Dermis blood vessel endothelial cell (primary cell): ENCODE data around the gene XRCC1. TPM values are rescaled to one million over a fixed set of nuclear protein-coding genes. Genes with fewer than 3 reads are reported as not detected.
"Not testable (repeated sequence)": the region's sequence is repeated elsewhere in the genome, so short reads cannot be mapped to it uniquely, and the experiment has no call there.

Experiments
- DNase-seq: peaks from one replicate; pipeline ENCODE4 v3.0.0; 2010
- total RNA-seq: library from RNA; depleted of rRNA; stranded (reverse); fragments of >200 nt; gene quantifications from 2 replicates; pipeline ENCODE4 v1.2.3, GENCODE V29; 2014

XRCC1 gene
- total RNA-seq, 1 donor from 2014 or later: 16.8 TPM

GRCh38 chr19:43545981-43546380 lies 29.3 kb downstream of the XRCC1 start:
- no peak for DNase-seq

GRCh38 chr19:43545276-43545675 lies 30.1 kb downstream of the XRCC1 start:
- no peak for DNase-seq

GRCh38 chr19:43544077-43544476 lies 31.2 kb downstream of the XRCC1 start:
- DNase-seq: no peak

- no peak for DNase-seq
These were observed 33.2 kb downstream of the XRCC1 start for GRCh38 chr19:43541920-43542650.

GRCh38 chr19:43540381-43540780 lies 34.9 kb downstream of the XRCC1 start:
- no peak for DNase-seq

GRCh38 chr19:43538922-43539321 lies 36.4 kb downstream of the XRCC1 start:
- DNase-seq: no peak

GRCh38 chr19:43534816-43535761 lies 40.2 kb downstream of the XRCC1 start:
- peak; percentile 83 for DNase-seq

GRCh38 chr19:43534305-43534815 lies 41.0 kb downstream of the XRCC1 start:
- DNase-seq: no peak

- DNase-seq: peak; percentile 100
These were observed 41.6 kb downstream of the XRCC1 start for GRCh38 chr19:43533546-43534304.

GRCh38 chr19:43532962-43533545 lies 42.3 kb downstream of the XRCC1 start, which contains the start of gene ZNF575:
TSS of gene ZNF575 (plus strand) at chr19:43533188. CDS start at chr19:43534423, 1,235 bp downstream.
- DNase-seq: peak; percentile 92

GRCh38 chr19:43532571-43532961 lies 42.8 kb downstream of the XRCC1 start:
- DNase-seq: no peak

GRCh38 chr19:43527860-43528622 lies 47.3 kb downstream of the XRCC1 start:
- no peak for DNase-seq

GRCh38 chr19:43526884-43527859 lies 48.2 kb downstream of the XRCC1 start, which contains the start of gene ETHE1:
TSS of gene ETHE1 (minus strand) at chr19:43527201. CDS start at chr19:43527177, 24 bp downstream.
- DNase-seq: peak; percentile 70

GRCh38 chr19:43525836-43526771 lies 49.2 kb downstream of the XRCC1 start:
- DNase-seq: peak; percentile 34

- DNase-seq: peak; percentile 58
These were observed 50.1 kb downstream of the XRCC1 start for GRCh38 chr19:43524922-43525835.

- not testable (repeated sequence) for DNase-seq
These were observed 51.6 kb downstream of the XRCC1 start for GRCh38 chr19:43523696-43524095.

GRCh38 chr19:43522929-43523328 lies 52.4 kb downstream of the XRCC1 start:
- DNase-seq: no peak
